ENCODE measurements around the gene PACSIN2. TPM values are rescaled to one million over a fixed set of nuclear protein-coding genes. Genes with fewer than 3 reads are reported as not detected.

Gene PACSIN2
- total and polyA plus RNA-seq, 5 donors from 2014 or later, result 27.5 to 60.8 (median 34.9) TPM

DNA sequence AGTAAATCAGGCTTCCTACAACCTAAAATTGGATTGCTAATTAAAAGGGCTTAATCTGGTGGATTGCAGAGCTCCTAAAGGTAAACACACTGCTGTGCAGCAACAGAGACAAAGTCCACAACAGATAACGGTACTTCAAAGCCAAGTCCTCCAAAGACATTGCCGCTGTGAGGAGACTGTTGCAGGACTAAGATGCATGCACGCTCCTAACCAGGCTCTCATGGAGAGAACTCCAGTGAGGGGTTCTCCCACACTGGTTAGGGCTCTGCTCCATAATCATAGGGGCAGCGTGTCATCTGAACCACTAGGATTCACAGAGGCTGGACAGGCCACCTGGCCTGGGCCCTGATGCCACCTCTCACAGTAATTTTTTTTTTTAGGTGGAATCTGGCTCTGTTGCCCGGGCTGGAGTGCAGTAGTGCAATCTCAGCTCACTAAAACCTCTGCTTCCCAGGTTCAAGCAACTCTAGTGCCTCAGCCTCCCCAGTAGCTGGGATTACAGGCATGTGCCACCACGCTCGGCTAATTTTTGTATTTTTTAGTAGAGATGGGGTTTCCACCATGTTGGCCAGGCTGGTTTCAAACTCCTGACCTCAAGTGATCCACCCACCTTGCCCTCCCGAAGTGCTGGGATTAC lies 101.0 kb downstream of the PACSIN2 start:
- H3K27ac Mint-ChIP-seq, result no peak overlapping the region
- H3K36me3 ChIP-seq (ENCODE audit: control insufficient read depth, insufficient read depth, low read length), result peaks cover 21% of the 10 kb centered on the region
- peaks cover 8% of the 10 kb centered on the region for H3K36me3 Mint-ChIP-seq
- no peaks in the 10 kb centered on the region for H3K27me3 Mint-ChIP-seq
- H3K9me3 Mint-ChIP-seq, result no peaks in the 10 kb centered on the region
- peaks cover 12 to 29% (median 14%) of the 10 kb centered on the region in 4 donors for H3K4me1 Mint-ChIP-seq
- no peaks in the 10 kb centered on the region for H3K27me3 ChIP-seq (ENCODE audit: control insufficient read depth, insufficient read depth, low read length)
- ATAC-seq (ENCODE audit: low read depth in 2 of 2) (no peak), DNase-seq (no peak)
- no peaks in the 10 kb centered on the region for H3K4me1 ChIP-seq (ENCODE audit: control insufficient read depth, insufficient read depth, low read length, poor library complexity, severe bottlenecking)
- H3K4me3 Mint-ChIP-seq, result no peak overlapping the region
- no peak overlapping the region for H3K27ac ChIP-seq (ENCODE audit: insufficient read depth, low read length, poor library complexity, severe bottlenecking)
- no peak overlapping the region for H3K4me3 ChIP-seq (ENCODE audit: low read depth, low read length)
- H3K9me3 ChIP-seq (ENCODE audit: control insufficient read depth in 2 of 2, low read length in 2 of 2), result no peaks in the 10 kb centered on the region

GRCh38 chr22:42912059-42912458 lies 102.9 kb downstream of the PACSIN2 start:
- no peaks in the 10 kb centered on the region for H3K27me3 ChIP-seq (ENCODE audit: control insufficient read depth, insufficient read depth, low read length)
- H3K4me1 ChIP-seq (ENCODE audit: control insufficient read depth, insufficient read depth, low read length, poor library complexity, severe bottlenecking), result no peaks in the 10 kb centered on the region
- peaks cover 16% of the 10 kb centered on the region for H3K36me3 Mint-ChIP-seq
- peaks cover 11 to 21% (median 13%) of the 10 kb centered on the region in 4 donors for H3K4me1 Mint-ChIP-seq
- H3K27ac Mint-ChIP-seq, result no peak overlapping the region
- no peak overlapping the region for H3K27ac ChIP-seq (ENCODE audit: insufficient read depth, low read length, poor library complexity, severe bottlenecking)
- no peaks in the 10 kb centered on the region for H3K27me3 Mint-ChIP-seq
- H3K4me3 Mint-ChIP-seq, result no peak overlapping the region
- no peaks in the 10 kb centered on the region for H3K9me3 ChIP-seq (ENCODE audit: control insufficient read depth in 2 of 2, low read length in 2 of 2)
- DNase-seq, result no peak
- no peak overlapping the region for H3K4me3 ChIP-seq (ENCODE audit: low read depth, low read length)
- no peak for ATAC-seq (ENCODE audit: low read depth in 2 of 2)
- H3K36me3 ChIP-seq (ENCODE audit: control insufficient read depth, insufficient read depth, low read length), result peaks cover 33% of the 10 kb centered on the region
- H3K9me3 Mint-ChIP-seq, result no peaks in the 10 kb centered on the region

GRCh38 chr22:42910221-42910942 lies 104.6 kb downstream of the PACSIN2 start:
- Histone ChIP-seq H3K4me3 (ENCODE audit: low read depth, low read length) (no peak overlapping the region), H3K27ac (ENCODE audit: insufficient read depth, low read length, poor library complexity, severe bottlenecking) (no peak overlapping the region), H3K27me3 (ENCODE audit: control insufficient read depth, insufficient read depth, low read length) (no peaks in the 10 kb centered on the region), H3K4me1 (ENCODE audit: control insufficient read depth, insufficient read depth, low read length, poor library complexity, severe bottlenecking) (no peaks in the 10 kb centered on the region), H3K36me3 (ENCODE audit: control insufficient read depth, insufficient read depth, low read length) (peaks cover 33% of the 10 kb centered on the region), H3K9me3 (ENCODE audit: control insufficient read depth in 2 of 2, low read length in 2 of 2) (no peaks in the 10 kb centered on the region)
- Mint-ChIP-seq H3K9me3 (no peaks in the 10 kb centered on the region), H3K27ac (no peak overlapping the region), H3K4me1 (peaks cover 5 to 15% (median 10%) of the 10 kb centered on the region in 4 donors), H3K27me3 (no peaks in the 10 kb centered on the region), H3K36me3 (peaks cover 16% of the 10 kb centered on the region), H3K4me3 (no peak overlapping the region)
- DNase-seq (no peak), ATAC-seq (ENCODE audit: low read depth in 2 of 2) (no peak)

GRCh38 chr22:42909363-42910058 lies 105.4 kb downstream of the PACSIN2 start:
- no peaks in the 10 kb centered on the region for H3K9me3 Mint-ChIP-seq
- H3K27me3 ChIP-seq (ENCODE audit: control insufficient read depth, insufficient read depth, low read length), result no peaks in the 10 kb centered on the region
- no peak overlapping the region for H3K4me3 Mint-ChIP-seq
- no peak overlapping the region for H3K27ac Mint-ChIP-seq
- H3K27ac ChIP-seq (ENCODE audit: insufficient read depth, low read length, poor library complexity, severe bottlenecking), result no peak overlapping the region
- H3K36me3 ChIP-seq (ENCODE audit: control insufficient read depth, insufficient read depth, low read length), result peaks cover 33% of the 10 kb centered on the region
- H3K4me3 ChIP-seq (ENCODE audit: low read depth, low read length), result no peak overlapping the region
- H3K4me1 ChIP-seq (ENCODE audit: control insufficient read depth, insufficient read depth, low read length, poor library complexity, severe bottlenecking), result no peaks in the 10 kb centered on the region
- H3K36me3 Mint-ChIP-seq, result peaks cover 16% of the 10 kb centered on the region
- H3K27me3 Mint-ChIP-seq, result no peaks in the 10 kb centered on the region
- peaks cover 4 to 10% (median 9%) of the 10 kb centered on the region in 4 donors for H3K4me1 Mint-ChIP-seq
- ATAC-seq (ENCODE audit: low read depth in 2 of 2), result no peak
- H3K9me3 ChIP-seq (ENCODE audit: control insufficient read depth in 2 of 2, low read length in 2 of 2), result no peaks in the 10 kb centered on the region
- no peak for DNase-seq

DNA sequence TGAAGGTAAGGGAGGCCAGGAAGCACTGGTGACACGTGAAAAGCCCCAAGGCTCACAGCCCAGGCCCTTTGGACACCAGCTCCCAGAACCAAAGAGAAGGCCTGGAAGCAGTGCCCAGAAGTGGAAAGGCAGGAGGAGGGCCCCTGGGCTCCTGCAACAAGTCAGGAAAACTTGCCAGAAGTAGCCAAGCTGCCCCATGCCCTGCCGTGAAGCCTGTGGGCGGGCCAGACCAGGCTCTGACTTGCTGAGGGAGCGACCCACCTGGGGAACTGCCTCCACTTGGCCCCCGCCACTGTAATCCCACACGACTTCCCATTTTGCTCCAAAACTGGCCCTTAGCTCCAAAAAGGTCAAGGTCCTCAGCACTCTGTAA lies 106.6 kb downstream of the PACSIN2 start:
- no peak for ATAC-seq (ENCODE audit: low read depth in 2 of 2)
- peaks cover 16% of the 10 kb centered on the region for H3K36me3 Mint-ChIP-seq

DNA sequence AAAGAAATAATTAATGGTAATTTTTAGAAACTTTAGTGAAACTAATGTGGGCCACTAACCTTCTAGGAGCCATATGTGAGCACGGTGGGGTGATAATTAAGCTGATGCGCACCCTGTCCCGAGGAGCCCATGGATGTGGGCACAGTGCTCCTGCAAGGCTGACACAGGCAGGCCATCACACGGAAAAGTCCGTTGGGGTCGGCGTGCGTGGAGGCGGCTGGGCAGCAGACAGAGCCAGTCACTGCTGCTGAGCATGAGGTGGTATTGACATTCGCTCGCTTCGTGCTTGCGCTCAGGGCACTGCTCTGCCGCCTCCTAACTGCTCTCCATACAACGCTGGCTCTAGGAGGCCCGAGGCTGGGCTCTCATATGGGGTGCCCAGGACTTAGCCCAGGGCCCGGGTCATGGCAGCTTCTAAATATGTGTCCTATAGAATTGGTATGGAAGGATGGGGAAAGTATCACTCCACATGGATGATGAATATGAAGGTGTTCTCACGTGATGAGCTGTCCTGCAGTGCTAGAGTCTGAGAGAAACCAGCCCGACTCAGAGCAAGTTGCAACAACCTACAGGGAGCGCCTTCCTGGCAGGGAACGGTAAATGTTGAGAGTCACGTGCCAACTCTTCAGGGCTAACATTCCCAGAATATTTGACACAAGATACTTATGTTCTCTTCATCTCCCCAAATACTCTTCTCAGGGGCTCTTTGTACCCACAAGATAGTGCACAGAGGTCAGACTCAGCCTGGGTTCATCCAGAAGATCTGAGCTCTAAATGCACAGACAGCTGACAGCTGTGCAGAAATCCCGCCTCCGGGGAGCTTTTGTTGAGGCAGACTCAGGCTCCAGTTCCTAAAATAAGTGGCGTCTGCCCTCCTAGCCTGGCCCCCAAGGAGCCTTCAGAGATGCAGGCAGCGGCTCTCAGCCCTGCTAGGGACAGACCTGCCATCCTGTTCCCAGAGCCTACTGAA lies 107.3 kb downstream of the PACSIN2 start:
- H3K36me3 ChIP-seq (ENCODE audit: control insufficient read depth, insufficient read depth, low read length), result peaks cover 33% of the 10 kb centered on the region
- Mint-ChIP-seq H3K36me3 (peaks cover 16% of the 10 kb centered on the region), H3K4me1 (peaks cover 4 to 13% (median 10%) of the 10 kb centered on the region in 4 donors), H3K27ac (peak overlapping the region in 2 of 3 donors; percentile 46 to 73), H3K4me3 (no peak overlapping the region), H3K9me3 (no peaks in the 10 kb centered on the region), H3K27me3 (no peaks in the 10 kb centered on the region)
- no peak overlapping the region for H3K27ac ChIP-seq (ENCODE audit: insufficient read depth, low read length, poor library complexity, severe bottlenecking)
- DNase-seq (no peak), ATAC-seq (ENCODE audit: low read depth in 2 of 2) (no peak)
- H3K9me3 ChIP-seq (ENCODE audit: control insufficient read depth in 2 of 2, low read length in 2 of 2), result no peaks in the 10 kb centered on the region
- H3K4me1 ChIP-seq (ENCODE audit: control insufficient read depth, insufficient read depth, low read length, poor library complexity, severe bottlenecking), result no peaks in the 10 kb centered on the region
- H3K4me3 ChIP-seq (ENCODE audit: low read depth, low read length), result no peak overlapping the region
- H3K27me3 ChIP-seq (ENCODE audit: control insufficient read depth, insufficient read depth, low read length), result no peaks in the 10 kb centered on the region

More for the DNA sequence above, 106.6 kb downstream of the PACSIN2 start:
- DNase-seq, result no peak
- H3K4me1 Mint-ChIP-seq, result peaks cover 4 to 13% (median 10%) of the 10 kb centered on the region in 4 donors
- H3K4me1 ChIP-seq (ENCODE audit: control insufficient read depth, insufficient read depth, low read length, poor library complexity, severe bottlenecking), result no peaks in the 10 kb centered on the region
- no peak overlapping the region for H3K27ac ChIP-seq (ENCODE audit: insufficient read depth, low read length, poor library complexity, severe bottlenecking)
- no peaks in the 10 kb centered on the region for H3K27me3 ChIP-seq (ENCODE audit: control insufficient read depth, insufficient read depth, low read length)
- no peaks in the 10 kb centered on the region for H3K9me3 ChIP-seq (ENCODE audit: control insufficient read depth in 2 of 2, low read length in 2 of 2)
- H3K36me3 ChIP-seq (ENCODE audit: control insufficient read depth, insufficient read depth, low read length), result peaks cover 33% of the 10 kb centered on the region
- no peak overlapping the region for H3K4me3 Mint-ChIP-seq
- no peaks in the 10 kb centered on the region for H3K9me3 Mint-ChIP-seq
- H3K27ac Mint-ChIP-seq, result peak overlapping the region in 1 of 3 donors; percentile 77
- H3K4me3 ChIP-seq (ENCODE audit: low read depth, low read length), result no peak overlapping the region
- no peaks in the 10 kb centered on the region for H3K27me3 Mint-ChIP-seq
